Measurements from ENCODE around the gene LOXL1.

GRCh38 chr15:73955326-73955725, 29.1 kb downstream of the LOXL1 start:
- TF ChIP-seq EZH2 (IDR thresholded peaks at IDR 0.05; ENCODE audit: borderline replicate concordance, low read depth, low read length, severe bottlenecking) (no peak), CTCF (IDR thresholded peaks at IDR 0.05; ENCODE audit: borderline replicate concordance, extremely low read depth, low read length, poor library complexity, severe bottlenecking) (no peak)
